H1 (cell line): Measurements from ENCODE around the gene DOK3.

Experiments used
- BRCA1 ChIP-seq: IDR thresholded peaks from 2 replicates; pipeline ENCODE4 v1.6.1; 2012; ENCODE audit warnings: low read depth, low read length, improper control_type of control experiment
- EP300 ChIP-seq, 2 experiments: IDR thresholded peaks; 1 replicate in 1 of 2; 2 replicates in 1 of 2; pipeline ENCODE4 v1.6.1; 2011 to 2012; ENCODE audit warnings: low read depth in 2 of 2, low read length in 2 of 2, mild to moderate bottlenecking in 2 of 2, borderline replicate concordance in 1 of 2, inconsistent platforms in 1 of 2, moderate library complexity in 1 of 2
- KDM5A ChIP-seq: fragments of 200-600 bp; IDR thresholded peaks from 2 replicates; pipeline ENCODE4 v1.7.1; 2012; ENCODE audit warnings: mild to moderate bottlenecking, low read length, inconsistent platforms, mixed read lengths
- NRF1 ChIP-seq: IDR thresholded peaks from 2 replicates; pipeline ENCODE4 v1.6.1; 2011; ENCODE audit warnings: mild to moderate bottlenecking, low read depth, low read length, improper control_type of control experiment
- RAD21 ChIP-seq, 2 experiments: IDR thresholded peaks in 1 of 2; conservative IDR thresholded peaks in 1 of 2; 2 replicates each; pipeline ENCODE4 v1.6.1; 2011; ENCODE audit warnings: low read depth in 2 of 2, low read length in 2 of 2, improper control_type of control experiment in 1 of 2, inconsistent platforms in 1 of 2, mild to moderate bottlenecking in 1 of 2, moderate library complexity in 1 of 2
- RFX5 ChIP-seq: IDR thresholded peaks from 2 replicates; pipeline ENCODE4 v1.6.1; 2011; ENCODE audit warnings: low read depth, low read length, improper control_type of control experiment, borderline replicate concordance
- SIRT6 ChIP-seq: IDR thresholded peaks from one replicate; pipeline ENCODE4 v1.7.1; 2012; ENCODE audit warnings: low read length, inconsistent platforms
- TAF1 ChIP-seq: IDR thresholded peaks from 2 replicates; pipeline ENCODE4 v1.6.1; 2011; ENCODE audit warnings: mild to moderate bottlenecking, low read depth, low read length
- TF ChIP-seq, protein P1 (sequence below), 3 experiments: IDR thresholded peaks; 1 replicate in 2 of 3; 2 replicates in 1 of 3; pipeline versions ENCODE4 v1.5.1 to v1.6.1; 2011; ENCODE audit warnings: low read length in 3 of 3, mild to moderate bottlenecking in 3 of 3, inconsistent platforms in 2 of 3, low read depth in 1 of 3, moderate library complexity in 1 of 3; ENCODE audit not compliant: insufficient read depth in 1 of 3; ENCODE audit errors: control extremely low read depth in 1 of 3

DNA sequence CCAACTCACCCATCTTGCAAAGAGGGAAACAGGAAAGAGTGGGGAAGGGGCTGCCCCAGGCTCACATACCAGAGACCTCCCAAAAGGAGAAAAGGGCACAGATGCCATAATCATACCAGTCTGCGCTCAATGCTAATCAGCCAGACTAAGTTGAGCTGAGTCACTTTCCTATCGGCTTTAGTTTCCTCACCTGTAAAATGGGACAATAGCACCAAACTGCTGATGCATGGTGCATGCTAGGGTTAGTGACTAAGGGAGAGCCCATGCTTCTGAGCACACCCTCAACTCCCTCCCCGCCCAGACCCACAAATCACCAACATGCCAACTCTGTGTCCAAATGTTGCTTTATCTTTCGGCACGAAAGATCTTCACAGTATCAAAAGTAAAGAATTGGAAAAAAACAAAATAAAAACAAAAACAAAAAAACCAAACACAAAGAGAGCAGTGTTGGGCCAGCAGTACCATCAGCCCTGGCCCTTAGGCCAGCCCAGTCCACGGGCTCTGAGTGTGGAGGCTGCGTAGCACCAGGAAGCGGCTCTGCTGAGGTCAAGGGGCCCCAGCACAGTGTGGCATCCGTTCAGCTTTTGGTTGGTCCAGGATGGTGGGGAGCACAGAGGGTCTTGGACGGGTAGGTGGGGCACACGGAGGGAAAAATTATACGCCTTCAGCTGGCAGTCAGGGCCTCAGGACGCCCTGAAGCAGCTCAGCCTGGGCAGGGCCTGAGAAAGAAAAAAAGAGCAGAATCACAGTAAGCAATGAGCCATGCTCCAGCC lies 10.0 kb upstream of the DOK3 start:
- TF ChIP-seq RAD21 (IDR thresholded peaks at IDR 0.05 in 1 of 2, conservative IDR thresholded peaks at IDR 0.05 in 1 of 2; ENCODE audit: low read depth in 2 of 2, low read length in 2 of 2) = no peak
- TF ChIP-seq, protein P1, sequence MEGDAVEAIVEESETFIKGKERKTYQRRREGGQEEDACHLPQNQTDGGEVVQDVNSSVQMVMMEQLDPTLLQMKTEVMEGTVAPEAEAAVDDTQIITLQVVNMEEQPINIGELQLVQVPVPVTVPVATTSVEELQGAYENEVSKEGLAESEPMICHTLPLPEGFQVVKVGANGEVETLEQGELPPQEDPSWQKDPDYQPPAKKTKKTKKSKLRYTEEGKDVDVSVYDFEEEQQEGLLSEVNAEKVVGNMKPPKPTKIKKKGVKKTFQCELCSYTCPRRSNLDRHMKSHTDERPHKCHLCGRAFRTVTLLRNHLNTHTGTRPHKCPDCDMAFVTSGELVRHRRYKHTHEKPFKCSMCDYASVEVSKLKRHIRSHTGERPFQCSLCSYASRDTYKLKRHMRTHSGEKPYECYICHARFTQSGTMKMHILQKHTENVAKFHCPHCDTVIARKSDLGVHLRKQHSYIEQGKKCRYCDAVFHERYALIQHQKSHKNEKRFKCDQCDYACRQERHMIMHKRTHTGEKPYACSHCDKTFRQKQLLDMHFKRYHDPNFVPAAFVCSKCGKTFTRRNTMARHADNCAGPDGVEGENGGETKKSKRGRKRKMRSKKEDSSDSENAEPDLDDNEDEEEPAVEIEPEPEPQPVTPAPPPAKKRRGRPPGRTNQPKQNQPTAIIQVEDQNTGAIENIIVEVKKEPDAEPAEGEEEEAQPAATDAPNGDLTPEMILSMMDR (IDR thresholded peaks at IDR 0.05; ENCODE audit: control extremely low read depth in 1 of 3, insufficient read depth in 1 of 3, low read depth in 1 of 3, low read length in 3 of 3) = no peak
- TF ChIP-seq EP300 (IDR thresholded peaks at IDR 0.05; ENCODE audit: borderline replicate concordance in 1 of 2, low read depth in 2 of 2, low read length in 2 of 2) = no peak
- no peak for TF ChIP-seq TAF1
- TF ChIP-seq NRF1 = no peak
- TF ChIP-seq SIRT6 = no peak
- no peak for TF ChIP-seq KDM5A
- TF ChIP-seq BRCA1 = no peak
- TF ChIP-seq RFX5 = no peak
